ENCODE results near the gene C12orf56.

GRCh38 chr12:64311877-64312276 lies 78.7 kb downstream of the C12orf56 start:
- no peak for TF ChIP-seq CTCF (conservative IDR thresholded peaks at IDR 0.05; ENCODE audit: low read depth, low read length)
- no peak for TF ChIP-seq EZH2phosphoT487 (IDR thresholded peaks at IDR 0.05; ENCODE audit: borderline replicate concordance, low read length)

Measured in PC-3 (cell line).